Left hindlimb (tissue), 1 donor: ENCODE data around the gene DOHH.
"Not testable (repeated sequence)": the region's sequence is repeated elsewhere in the genome, so short reads cannot be mapped to it uniquely, and the experiment has no call there.

Source experiments
- DNase-seq: peaks from one replicate; pipeline ENCODE4 v3.0.0-alpha.2; 2018

DOHH gene

DNA sequence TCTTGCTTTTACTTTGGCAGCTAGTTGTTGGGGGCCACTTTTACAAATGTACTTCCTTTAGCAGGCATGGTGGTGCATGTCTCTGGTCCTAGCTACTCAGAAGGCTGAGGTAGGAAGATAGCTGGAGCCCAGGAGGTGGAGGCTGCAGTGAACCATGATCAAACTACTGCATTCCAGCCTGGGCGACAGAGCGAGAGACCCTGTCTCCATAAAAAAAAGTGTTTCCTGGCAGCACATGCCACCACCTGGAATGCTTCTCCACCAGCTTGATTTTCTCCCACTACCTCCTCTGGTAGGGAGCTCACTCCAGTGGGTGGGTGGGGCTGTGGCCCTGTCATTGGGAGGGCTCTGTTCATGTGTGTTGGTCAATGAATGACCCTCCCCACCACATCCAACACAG lies 18.2 kb upstream of the DOHH start:
- no peak for DNase-seq

GRCh38 chr19:3518255-3518654 lies 17.8 kb upstream of the DOHH start:
- no peak for DNase-seq

GRCh38 chr19:3517638-3518037 lies 17.2 kb upstream of the DOHH start:
- DNase-seq, result no peak

DNA sequence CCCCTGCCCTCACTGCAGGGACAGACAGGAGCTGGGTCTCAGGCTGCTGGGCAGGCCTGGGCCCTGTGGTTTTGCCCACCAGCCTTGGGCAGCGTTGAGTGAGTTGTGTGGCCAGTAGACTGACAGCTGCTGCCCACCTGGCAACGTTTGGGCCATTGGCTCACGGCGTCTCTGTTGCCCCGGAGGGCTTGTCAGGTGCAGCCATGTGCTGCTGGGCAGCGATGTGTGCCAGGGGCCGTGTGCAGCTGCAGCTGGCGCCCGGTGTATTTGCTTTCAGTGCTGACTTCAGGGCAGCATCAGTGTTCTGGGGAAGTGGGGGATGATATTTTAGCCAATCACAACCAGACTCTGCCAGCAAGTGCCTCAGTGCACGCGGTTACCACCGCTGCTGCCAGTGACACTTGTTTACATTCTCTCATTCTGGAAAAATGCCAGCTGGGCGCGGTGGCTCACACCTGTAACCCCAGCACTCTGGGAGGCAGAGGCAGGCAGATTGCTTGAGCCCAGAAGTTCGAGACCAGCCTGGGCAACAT lies 16.3 kb upstream of the DOHH start:
- no peak for DNase-seq

DNA sequence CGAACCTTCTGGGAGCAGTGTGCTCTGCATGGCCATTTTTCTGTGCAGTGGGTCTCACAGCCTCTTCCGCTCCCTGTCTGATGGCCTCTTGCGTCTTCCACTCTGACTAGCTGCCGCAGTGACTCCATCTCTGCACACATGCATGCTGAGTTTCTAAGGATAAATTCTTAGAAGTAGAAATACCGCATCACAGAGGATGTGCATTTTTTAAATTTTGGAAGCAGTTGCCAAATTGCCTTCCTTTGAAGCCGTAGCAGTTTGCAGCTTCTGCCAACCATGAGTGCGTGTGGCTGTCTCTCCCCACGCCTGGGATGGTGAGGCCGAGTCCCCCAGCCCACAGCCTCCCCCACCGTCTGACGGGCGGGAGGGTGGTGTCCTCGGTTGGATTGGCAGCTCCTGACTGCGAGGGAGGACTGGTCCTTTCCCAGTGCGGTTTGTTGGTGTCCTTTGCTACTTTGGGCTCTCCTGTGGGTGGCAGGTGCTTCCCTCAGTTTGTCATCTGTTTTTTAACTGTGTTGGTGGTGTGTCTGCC lies 15.5 kb upstream of the DOHH start:
- DNase-seq, result no peak

DNA sequence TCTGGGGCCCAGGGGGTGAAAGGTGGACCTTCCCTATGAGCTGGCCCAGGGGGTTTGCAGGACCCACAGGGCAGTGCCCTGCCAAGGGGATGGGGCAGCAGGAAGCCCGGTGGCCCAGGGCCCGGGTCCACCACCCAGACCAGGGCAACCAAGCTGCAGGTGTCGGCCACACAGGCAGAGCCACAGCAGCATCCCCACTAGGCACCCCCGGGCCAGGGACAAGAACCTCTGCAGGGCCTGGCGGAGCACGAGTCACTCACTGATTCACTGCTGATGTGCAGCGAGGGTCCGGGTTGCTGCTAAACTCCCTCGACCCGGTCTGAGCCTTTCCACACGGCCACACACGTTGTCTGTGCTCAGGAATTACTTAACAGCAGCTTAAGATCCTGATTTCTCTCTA lies 14.5 kb upstream of the DOHH start:
- DNase-seq, result no peak

GRCh38 chr19:3513229-3514140 lies 13.0 kb upstream of the DOHH start:
- DNase-seq, result no peak

- DNase-seq, result no peak
These were observed 12.2 kb upstream of the DOHH start for GRCh38 chr19:3512562-3513228.

DNA sequence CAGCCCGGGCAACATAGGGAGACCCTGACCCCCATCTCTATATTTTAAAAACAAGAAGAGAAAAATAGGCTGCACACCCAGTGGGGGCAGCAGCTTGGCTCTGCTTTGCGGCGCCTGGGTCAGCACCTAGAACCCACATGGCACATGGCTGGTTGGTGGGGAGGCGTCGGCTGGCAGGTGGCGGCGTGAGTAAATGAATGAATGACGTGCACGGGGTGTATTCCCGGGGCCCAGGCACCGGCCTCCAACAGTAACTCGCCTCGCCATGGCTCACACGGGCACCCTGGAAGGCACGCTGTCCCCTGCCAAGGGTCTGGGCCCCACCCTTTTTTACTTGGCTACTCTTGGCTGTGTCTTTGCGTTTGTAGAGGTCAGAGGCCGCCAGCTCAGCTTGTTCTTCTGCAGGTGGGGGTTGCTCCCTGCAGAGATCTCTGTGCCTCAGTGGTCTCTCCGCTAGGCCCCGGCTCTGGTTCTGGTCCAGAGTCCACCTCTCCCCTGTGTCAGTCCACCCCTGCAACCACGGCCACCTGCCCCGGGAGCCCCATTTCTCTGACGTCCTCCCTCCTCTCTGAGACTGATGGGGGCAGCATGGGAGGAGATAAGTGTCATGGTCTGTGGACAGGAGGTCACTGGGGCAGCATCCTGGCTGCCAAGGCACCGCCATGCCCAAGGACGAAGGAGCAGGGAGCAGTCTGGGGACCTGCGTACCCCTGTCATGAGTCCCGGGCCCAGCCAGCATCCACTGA lies 11.2 kb upstream of the DOHH start:
- no peak for DNase-seq

DNA sequence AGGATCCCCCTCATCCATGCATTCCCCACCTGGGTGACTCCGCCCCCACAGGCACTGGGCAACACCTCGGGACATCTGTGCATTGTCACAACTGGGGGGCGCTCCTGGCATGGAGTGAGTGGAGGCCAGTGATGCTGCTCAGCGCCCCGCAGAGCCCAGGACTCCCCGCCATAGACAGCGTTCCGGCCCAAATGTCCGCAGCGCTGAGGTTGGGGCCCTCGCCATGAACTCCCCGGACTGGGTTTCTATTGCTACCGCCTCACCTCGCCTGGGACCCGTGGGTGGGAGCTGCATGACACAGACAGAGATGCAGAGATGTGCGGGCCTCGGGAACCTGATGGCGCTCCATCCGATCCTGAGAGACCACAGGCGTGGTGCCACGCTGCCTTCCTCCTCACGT lies 10.3 kb upstream of the DOHH start:
- DNase-seq, result no peak

- no peak for DNase-seq
These were observed 9.1 kb upstream of the DOHH start for GRCh38 chr19:3509566-3509989.

DNA sequence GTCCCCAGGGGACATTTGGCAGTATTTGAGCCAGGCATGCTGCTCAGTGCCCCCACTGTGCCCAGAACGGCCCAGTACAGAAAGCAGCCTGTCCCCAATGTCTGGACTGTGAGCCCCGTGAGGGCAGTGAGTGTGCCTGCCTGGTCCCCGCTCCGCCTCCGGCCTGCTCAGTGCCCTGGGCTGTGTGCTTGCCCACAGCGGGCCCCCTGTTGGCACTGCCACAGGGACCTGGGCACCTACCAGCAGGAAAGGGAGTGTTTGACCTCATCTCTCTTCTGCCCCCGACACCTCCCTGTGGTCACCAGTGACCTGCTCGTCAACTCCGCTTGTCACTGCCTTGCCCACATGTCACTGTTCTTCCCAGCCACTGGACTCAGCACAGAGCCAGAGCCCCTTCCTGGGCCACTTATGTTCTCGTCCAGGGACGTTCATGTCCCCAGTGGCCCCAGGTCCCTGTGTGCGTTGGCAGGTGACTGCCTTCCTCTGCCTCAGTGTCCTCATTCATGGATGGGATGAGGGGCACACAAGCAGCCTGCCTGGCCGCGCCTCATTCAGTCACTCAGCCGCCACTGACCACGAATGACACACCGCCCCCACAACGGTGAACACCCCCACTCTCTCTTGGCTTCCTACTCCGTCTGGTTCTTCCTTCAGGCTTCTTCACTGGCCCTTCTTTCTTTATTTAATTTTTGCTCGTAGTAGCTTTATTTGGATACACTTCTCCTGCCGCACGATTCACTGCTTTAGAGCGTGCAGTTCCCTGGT lies 8.5 kb upstream of the DOHH start:
- no peak for DNase-seq

DNA sequence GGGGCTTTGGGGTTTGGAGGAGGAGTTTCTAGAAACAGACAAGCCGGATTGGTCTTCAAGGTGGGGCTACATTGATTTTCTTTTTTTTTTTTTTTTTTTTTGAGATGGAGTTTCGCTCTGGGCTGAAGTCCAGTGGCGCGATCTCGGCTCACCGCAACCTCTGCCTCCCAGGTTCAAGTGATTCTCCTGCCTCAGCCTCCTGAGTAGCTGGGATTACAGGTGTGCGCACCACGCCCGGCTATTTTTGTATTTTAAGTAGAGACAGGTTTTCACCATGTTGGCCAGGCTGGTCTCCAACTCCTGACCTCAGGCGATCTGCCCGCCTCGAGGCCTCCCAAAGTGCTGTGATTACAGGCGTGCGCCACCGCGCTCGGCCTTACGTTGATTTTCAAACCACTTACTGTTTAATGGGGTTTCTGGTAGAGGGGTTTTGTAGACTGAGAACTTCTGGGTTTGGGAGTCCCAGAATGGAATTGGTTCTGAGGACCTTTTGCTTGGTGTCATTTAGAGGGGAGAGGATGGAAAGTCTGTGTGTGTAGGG lies 7.7 kb upstream of the DOHH start:
- not testable (repeated sequence) for DNase-seq

DNA sequence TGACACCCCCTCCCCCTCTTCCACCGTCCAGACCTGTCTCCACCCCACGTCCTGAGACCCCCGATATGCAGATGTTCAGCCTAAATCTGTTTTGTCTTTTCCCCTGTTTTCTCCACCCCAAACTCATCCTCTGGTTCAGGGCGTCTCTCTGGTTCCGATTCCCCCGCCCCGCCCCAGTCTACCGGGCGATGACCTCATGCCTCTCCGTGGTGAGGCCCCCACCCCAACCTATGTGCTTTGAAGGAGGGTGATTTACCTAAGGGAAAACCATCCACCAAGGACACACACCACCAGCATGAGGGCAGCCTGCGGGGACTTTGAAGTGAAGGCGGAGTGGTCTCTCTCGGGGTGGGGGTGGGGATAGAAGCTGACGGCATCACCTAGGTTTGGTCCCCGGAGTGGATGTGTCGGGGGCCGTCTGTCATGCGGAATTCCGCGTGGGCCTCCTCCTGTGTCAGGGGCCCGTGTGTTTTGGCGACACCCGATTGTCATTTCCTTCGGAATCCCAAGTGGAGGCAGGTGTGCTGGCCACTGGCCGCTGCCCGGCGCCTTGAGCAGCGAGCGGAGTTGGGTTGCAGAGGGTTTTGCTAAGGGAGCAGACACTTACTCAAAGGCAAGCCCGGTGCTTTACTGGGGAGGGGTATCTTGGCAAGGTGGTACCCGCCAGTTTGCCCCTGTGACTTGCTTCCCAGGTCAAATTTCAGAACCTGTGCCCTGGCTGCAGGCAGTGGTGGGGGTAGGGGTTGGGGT lies 7.1 kb upstream of the DOHH start:
- no peak for DNase-seq

DNA sequence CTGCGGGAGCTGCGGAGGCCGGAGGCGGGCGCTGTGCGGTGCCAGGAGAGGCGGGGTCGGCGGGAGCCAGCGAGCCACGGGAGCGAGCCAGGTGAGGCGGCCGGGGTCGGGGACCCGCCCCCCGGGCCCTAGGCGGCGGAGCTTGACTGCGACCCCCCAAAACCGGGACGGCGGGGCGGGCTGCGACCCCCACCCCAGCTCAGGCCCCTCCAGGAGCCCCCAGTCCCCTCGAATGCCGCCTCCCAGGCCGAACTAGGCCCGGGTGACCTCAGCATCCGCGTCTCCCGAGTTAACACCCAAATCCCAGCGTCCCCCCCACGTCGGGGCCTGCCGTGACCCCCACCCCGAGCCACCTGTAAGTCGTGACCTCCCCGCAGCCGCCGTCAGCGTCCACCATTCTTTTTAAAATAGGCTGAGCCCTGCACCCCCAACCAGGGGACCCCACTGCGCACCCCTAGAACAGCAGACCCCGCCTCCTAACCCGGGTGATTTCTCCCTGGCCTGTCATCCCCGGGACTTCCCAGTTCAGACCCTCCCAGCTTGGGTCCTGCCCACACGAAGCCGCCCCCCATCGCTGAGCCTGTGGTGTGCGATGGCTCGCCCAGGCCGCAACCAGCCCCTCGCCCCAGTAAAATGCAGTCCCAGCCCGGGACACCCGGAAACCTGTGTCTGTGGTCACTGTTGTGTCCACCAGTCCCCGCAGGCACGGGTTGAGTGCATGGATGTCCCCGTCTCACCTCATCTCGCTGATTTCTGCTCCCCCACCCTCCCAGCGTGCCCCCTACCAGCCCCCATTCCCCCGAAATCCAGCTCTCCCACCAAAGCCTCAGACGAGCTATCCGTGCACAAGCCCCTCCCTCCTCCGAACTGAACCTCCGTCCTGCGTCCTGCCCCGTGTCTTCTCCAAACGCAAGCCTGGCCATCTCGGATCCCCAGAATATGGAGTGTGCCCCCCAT lies 6.2 kb upstream of the DOHH start:
- DNase-seq, result peak; percentile 59

GRCh38 chr19:3505598-3506383 lies 5.3 kb upstream of the DOHH start, which contains the start of gene FZR1:
FZR1 (plus strand) TSS chr19:3506311; CDS start chr19:3522990, 16,679 bp downstream.
- peak; percentile 99 for DNase-seq

DNA sequence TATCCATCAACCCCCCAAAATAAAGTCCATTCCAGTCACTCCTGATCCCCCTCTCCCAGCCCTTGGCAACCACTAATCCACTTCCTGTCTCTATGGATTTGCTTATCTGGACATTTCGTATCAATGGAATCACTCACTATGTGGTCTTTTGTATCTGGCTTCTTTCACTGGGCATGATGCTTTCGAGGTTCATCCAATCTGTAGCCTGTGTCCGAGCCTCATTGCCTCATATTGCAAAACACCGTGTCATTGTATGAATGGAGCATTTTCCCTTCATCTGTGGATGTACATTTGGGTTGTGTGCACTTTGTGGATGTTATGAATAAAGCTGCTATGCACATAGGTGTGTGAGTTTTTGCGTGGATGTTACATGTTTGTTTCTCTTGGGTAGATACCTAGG lies 4.3 kb upstream of the DOHH start:
- DNase-seq, result no peak

DNA sequence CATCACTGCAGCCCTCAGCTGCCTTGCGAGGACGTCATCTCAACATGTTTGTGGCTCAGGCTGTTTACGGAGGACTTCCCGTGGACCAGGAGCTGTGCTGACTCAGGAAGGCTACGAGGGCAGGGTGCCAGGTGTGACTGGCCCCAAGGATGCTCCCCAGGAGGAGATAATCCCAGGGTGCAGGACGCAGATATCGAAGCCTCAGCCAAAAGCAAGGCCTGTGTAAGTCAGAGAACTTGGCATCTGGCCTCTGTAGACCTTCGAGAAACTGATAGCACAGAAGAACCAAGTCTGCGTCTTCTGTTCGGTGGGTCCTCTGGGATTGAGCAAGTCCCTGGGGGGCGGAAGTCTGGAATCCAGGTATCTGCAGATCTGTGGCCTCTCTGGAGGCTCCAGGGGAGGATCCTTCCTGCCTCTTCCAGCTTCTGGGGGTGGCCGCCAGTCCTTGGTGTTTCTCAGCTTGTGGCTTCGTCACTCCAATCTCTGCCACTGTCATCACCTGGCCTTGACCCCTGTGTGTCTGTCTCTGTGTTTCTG lies 2.6 kb upstream of the DOHH start:
- DNase-seq, result no peak

- DNase-seq, result no peak
These were observed 1.3 kb upstream of the DOHH start for GRCh38 chr19:3501780-3502179.
